AG04450 (cell line): ENCODE measurements around the gene WAS. TPM values are rescaled to one million over a fixed set of nuclear protein-coding genes. Genes with fewer than 3 reads are reported as not detected.
A peak's percentile ranks its signal among the peaks of the same experiment; 100 is the strongest.

Experiments used
- CTCF ChIA-PET: fragments of 300-600, 350-600 bp; formaldehyde crosslinking; extraction: SDS; loops from one replicate; lab custom pipeline; 2022; ENCODE audit warnings: antibody characterized with exemption, inconsistent platforms; lab: Charles Lee
- POLR2A ChIA-PET: fragments of 350-600 bp; formaldehyde crosslinking; extraction: SDS; loops from one replicate; lab custom pipeline; 2021; ENCODE audit warnings: antibody characterized with exemption, inconsistent platforms; lab: Yijun Ruan, JAX
- DNase-seq: peaks from one replicate; pipeline ENCODE4 v3.0.0-alpha.2; 2011; ENCODE audit warnings: low read depth, low spot score
- H3K27ac ChIP-seq: one replicate; pipeline ENCODE4 v1.5.1; 2012; ENCODE audit warnings: low read depth, low read length, control low read depth
- H3K27me3 ChIP-seq: one replicate; pipeline ENCODE4 v1.6.0; 2012; ENCODE audit warnings: low read length; ENCODE audit not compliant: control insufficient read depth, insufficient read depth
- H3K4me3 ChIP-seq: 2 replicates; pipeline ENCODE4 v1.5.1; 2011; ENCODE audit warnings: mild to moderate bottlenecking, low read depth, low read length, control low read depth
- H3K9me3 ChIP-seq: 2 replicates; pipeline ENCODE4 v1.5.1; 2012; ENCODE audit warnings: low read length; ENCODE audit not compliant: control insufficient read depth, insufficient read depth
- CTCF ChIP-seq: IDR thresholded peaks from 2 replicates; pipeline ENCODE4 v1.5.1; 2011; ENCODE audit warnings: low read depth, low read length, control low read depth, inconsistent platforms
- polyA plus RNA-seq: library from polyadenylated mRNA; depleted of rRNA; stranded (reverse); fragments of >200 nt; gene quantifications from 2 replicates; pipeline ENCODE4 v1.2.3, GENCODE V29; 2011

Gene WAS
- polyA plus RNA-seq, 1 experiment, result not detected

GRCh38 chrX:48694776-48695533 lies 11.4 kb downstream of the WAS start:
- no peaks in the 10 kb centered on the region for H3K27me3 ChIP-seq
- H3K9me3 ChIP-seq, result no peaks in the 10 kb centered on the region
- no peak for DNase-seq
- POLR2A ChIA-PET, result interaction anchor here (2.0 kb wide), 1 partner anchor 19 kb away, joined by 9 read pairs; no protein-coding TSS in a partner anchor
- H3K4me3 ChIP-seq, result no peak overlapping the region
- no peak for TF ChIP-seq CTCF
- H3K27ac ChIP-seq, result no peak overlapping the region
- CTCF ChIA-PET, result no interaction called here

- DNase-seq, result no peak
- Histone ChIP-seq H3K4me3 (peak overlapping the region; percentile 69), H3K27me3 (no peaks in the 10 kb centered on the region), H3K9me3 (no peaks in the 10 kb centered on the region), H3K27ac (no peak overlapping the region)
- TF ChIP-seq CTCF, result no peak
- ChIA-PET CTCF (no interaction called here), POLR2A (interaction anchor here (1.3 to 2.0 kb wide), 2 partner anchors 19 to 42 kb away, joined by 3 to 9 read pairs; no protein-coding TSS in a partner anchor)
Observed at GRCh38 chrX:48695534-48695896, 11.9 kb downstream of the WAS start.

DNA sequence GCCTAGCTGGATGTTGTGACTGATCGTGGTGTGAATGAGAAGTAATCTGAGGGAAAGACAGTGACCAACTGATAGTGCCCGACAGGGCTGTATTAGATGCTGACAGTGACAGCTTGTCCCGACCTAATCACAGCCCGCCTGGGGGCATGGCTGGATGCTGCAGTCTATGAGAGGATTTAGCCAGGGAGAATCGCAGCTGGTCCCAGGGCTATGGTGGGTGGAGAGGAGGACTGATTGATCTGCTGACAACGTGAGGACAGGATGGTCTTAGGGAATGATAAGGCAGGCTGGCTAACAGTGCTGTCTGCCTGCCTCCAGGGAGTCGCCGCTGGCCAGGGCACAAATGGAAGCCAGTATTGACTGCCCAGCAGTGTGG lies 12.3 kb downstream of the WAS start:
- DNase-seq, result no peak
- Histone ChIP-seq H3K9me3 (no peaks in the 10 kb centered on the region), H3K27me3 (no peaks in the 10 kb centered on the region), H3K4me3 (peak overlapping the region; percentile 69), H3K27ac (peak overlapping the region; percentile 31)
- no peak for TF ChIP-seq CTCF
- ChIA-PET CTCF (no interaction called here), POLR2A (interaction anchor here (0.6 to 2.0 kb wide), 3 partner anchors 20 to 47 kb away, joined by 3 to 10 read pairs (median 9); no protein-coding TSS in a partner anchor)

GRCh38 chrX:48696301-48696908 lies 12.8 kb downstream of the WAS start, which contains the start of gene SUV39H1:
Gene SUV39H1, plus strand, starts transcription at chrX:48696734. Its CDS starts 51 bp downstream, at chrX:48696785.
- Histone ChIP-seq H3K27ac (peak within 1 kb of the TSS; percentile 31), H3K9me3 (no peaks in the 10 kb centered on the region), H3K27me3 (no peaks in the 10 kb centered on the region), H3K4me3 (peak within 1 kb of the TSS; percentile 69)
- ChIA-PET CTCF (no interaction called here), POLR2A (interaction anchor here (0.6 to 2.0 kb wide), 5 partner anchors 20 to 1496 kb away, joined by 3 to 10 read pairs (median 3); partner anchors contain the start of genes PQBP1 and TIMM17B)
- TF ChIP-seq CTCF, result no peak
- peak; percentile 56 for DNase-seq
